HG02571 (cell line): ENCODE results near the gene MFAP4.

Experiments used
- ATAC-seq: cut with Tn5 transposase; IDR thresholded peaks from one replicate; pipeline ENCODE4 v1.9.1; 2021; ENCODE audit warnings: mild to moderate bottlenecking, moderate library complexity; ENCODE audit not compliant: unreplicated experiment

Gene MFAP4

DNA sequence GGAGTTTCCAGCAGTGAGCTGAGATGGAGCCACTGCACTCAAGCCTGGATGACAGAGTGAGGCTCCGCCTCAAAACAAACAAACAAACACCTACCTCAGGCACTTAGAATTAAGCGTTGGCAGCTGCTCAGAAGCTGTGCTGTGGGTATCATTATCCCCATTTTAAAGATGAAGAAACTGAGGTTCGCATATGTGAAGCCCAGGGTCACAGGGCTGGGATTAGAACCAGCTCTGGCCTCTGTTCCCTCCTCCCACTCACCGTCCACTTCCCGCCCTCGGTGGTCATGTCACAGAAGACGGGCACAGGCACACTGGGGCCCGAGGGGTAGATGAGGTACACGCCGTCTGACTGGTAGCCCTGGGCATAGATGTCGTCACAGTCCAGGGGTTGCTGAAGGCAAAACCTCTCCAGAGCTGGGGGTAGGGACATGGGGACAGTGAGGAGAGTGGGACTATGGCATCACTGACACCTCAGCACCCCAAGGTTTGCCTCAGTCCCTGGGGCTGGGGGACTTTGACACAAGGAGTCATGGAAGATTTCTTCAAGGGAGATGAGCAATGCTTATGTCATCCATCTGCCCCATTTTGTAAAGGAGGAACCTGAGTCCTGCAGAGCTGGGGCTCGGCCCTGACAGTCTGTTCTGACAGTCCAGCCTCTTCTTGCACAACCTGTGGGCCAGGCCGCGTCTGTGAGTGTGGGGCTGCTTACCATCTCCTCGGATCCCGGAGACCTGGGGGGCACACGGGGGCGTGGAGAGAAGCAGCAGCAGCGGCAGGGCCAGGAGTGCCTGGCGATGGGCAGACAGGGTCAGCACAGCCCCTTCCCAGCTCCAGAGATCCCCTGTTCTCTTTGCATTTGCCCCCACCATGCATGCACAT is 700 bp downstream of the MFAP4 start:
- no peak for ATAC-seq

GRCh38 chr17:19385521-19385983 is 1.4 kb downstream of the MFAP4 start:
- no peak for ATAC-seq

DNA sequence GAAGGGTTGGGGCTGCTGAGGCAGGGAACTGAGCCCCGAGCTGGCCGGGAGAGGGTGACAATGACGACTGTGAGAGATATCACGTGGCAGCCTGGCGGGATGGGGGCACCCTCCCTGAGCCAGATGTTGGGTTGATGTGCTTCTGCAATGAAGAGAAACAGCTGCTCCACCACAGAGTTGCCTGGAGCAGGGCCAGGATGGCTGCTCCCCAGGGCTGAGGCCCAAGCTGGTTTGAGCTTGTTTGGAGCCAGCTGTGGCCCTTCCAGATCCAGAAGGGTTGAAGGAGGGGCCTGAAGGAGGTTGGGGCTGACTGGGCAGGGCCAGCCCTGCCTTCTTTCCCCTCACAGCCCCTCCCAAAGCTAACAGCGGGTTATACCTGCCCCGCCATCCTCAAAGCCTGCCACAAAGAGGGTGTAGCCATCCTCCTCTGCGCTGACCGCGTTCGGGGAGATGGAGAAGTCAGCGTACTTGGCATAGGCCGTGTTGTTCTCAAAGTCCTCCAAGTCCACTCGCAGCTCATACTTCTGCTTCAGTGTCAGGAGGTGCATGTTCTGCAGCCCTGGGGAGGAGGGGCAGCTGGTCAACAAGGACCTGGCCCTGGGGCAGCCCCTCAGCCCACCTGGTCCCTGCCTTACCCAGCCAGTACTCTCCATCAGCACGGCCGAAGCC is 2.1 kb downstream of the MFAP4 start:
- no peak for ATAC-seq

DNA sequence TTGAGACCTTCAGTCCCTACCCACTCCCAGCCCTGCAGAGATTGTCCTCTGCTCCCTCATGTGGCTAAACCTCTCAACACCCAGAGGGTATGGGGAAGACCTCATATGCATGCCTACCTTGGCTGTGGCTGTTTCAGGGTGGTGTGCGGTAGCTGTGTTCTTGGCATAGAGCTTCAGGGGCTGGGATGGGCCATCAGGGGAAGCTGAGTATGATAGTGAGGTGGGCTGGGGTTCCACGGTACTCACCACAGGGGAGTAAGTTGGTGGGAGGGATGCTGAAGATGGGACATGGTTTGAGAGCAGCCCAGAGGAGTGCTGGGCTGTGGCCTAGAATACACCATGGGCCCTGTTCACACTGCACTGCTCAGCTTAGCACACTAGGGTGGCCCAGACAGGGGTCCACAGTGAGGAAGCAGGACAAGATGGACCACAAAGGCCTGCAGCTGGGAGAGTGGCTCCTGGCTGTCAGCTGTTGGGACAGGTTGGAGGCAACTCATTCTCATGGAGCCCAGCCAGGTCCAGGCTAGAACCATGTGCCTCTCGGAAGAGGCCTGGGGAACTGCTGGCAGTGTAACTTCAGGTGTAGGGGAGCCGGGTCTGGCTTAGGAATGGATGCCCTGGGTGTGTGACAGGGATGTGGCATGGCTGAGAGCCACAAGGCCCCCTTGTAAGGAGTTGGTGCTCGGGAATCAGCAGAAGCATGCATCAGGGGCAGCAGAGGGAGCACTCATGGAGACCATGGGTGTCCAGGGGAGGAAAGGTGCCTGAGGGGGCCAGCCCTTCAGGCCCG is 3.1 kb downstream of the MFAP4 start:
- no peak for ATAC-seq

DNA sequence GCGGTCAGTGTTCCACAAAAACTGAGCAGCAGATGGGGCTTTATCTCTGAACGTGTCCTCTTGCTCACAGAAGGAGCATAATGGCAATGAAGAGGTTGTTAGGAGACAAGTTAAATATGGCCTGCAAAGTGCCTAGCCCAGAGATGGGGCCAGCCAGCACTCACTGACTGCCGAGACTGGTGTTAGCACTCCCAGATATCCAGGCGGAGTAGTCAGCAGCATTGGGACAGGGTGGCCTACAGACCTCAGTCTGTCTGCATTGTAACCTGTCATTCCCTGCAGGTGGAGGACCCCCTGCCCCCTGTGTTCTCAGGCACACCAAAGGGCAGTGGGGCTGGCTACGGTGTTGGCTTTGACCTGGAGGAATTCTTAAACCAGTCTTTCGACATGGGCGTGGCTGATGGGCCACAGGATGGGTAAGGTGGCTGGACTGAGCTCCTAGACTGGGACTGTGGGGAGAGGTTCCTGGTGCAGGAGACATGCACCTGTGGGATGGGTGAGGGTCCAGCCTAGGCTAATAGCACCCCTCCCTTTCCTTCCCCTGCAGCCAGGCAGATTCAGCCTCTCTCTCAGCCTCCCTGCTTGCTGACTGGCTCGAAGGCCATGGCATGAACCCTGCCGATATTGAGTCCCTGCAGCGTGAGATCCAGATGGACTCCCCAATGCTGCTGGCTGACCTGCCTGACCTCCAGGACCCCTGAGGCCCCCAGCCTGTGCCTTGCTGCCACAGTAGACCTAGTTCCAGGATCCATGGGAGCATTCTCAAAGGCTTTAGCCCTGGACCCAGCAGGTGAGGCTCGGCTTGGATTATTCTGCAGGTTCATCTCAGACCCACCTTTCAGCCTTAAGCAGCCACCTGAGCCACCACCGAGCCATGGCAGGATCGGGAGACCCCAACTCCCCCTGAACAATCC is 4.2 kb downstream of the MFAP4 start:
- ATAC-seq: no peak

- no peak for ATAC-seq
Measured at GRCh38 chr17:19381741-19382444, 5.1 kb downstream of the MFAP4 start.

DNA sequence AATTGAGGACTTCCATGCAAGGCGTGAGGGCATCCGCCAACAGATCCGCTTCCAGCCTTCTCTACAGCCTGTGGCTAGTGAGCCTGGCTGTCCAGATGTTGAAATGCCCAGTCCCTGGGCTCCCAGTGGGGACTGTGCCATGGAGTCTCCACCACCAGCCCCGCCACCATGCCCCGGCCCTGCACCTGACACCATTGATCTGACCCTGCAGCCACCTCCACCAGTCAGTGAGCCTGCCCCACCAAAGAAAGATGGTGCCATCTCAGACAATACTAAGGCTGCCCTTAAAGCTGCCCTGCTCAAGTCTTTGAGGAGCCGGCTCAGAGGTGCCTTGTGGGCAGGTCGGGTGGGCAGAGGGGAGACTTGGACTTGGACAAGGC is 5.6 kb downstream of the MFAP4 start:
- no peak for ATAC-seq

DNA sequence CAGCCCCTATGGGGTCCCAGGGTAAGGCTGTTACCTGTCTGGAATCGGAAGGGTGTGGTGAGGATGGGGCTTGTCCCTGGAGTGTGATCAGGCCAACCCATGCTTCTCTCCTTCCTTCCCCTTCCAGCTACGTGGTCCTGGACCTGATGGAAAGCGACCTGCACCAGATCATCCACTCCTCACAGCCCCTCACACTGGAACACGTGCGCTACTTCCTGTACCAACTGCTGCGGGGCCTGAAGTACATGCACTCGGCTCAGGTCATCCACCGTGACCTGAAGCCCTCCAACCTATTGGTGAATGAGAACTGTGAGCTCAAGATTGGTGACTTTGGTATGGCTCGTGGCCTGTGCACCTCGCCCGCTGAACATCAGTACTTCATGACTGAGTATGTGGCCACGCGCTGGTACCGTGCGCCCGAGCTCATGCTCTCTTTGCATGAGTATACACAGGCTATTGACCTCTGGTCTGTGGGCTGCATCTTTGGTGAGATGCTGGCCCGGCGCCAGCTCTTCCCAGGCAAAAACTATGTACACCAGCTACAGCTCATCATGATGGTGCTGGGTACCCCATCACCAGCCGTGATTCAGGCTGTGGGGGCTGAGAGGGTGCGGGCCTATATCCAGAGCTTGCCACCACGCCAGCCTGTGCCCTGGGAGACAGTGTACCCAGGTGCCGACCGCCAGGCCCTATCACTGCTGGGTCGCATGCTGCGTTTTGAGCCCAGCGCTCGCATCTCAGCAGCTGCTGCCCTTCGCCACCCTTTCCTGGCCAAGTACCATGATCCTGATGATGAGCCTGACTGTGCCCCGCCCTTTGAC is 6.3 kb downstream of the MFAP4 start:
- no peak for ATAC-seq

- ATAC-seq: no peak
Measured at GRCh38 chr17:19379361-19380065, 7.5 kb downstream of the MFAP4 start.

DNA sequence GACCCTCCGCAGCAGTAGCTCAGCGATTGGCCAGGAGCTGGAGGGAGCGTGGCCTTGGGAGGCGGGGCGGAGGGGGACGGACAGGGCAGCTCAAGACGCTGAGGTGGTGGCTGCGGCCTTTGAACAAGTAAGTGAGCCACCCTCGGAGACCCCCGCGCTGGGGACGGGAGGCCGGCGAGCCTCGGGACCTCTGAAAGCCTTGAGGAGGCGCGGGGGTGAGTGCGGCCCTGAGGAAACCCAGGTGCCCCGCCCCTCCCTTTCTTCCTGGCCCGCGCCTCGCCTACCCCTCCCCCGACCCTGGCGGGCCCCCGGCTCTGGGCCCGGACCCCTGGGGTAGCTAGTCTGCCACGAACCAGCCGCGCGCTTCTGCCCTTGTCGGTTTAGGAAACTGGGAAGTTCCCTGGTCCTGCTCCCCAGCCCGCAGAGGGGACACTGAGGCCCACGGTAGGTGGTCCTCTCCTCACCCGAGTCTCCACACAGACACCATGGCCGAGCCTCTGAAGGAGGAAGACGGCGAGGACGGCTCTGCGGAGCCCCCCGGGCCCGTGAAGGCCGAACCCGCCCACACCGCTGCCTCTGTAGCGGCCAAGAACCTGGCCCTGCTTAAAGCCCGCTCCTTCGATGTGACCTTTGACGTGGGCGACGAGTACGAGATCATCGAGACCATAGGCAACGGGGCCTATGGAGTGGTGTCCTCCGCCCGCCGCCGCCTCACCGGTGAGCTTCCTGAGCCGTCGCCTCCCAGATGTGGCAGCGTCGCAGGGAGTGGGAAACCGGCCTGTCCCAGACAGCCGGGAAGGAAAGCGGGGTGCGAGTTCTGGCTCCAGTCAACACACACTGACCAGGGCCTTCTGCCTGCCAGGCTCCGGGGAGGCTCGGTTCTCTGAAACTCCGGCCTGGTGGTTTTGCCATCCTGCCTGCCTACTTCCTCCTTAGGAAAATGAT is 8.3 kb downstream of the MFAP4 start, which contains the start of gene MAPK7:
Gene MAPK7 (plus strand): TSS at position 83 of the 945 bp plus-strand sequence. CDS start 403 bp downstream, at position 486.
- peak; percentile 4 for ATAC-seq

- peak; percentile 91 for ATAC-seq
Measured at GRCh38 chr17:19377602-19378415, 9.2 kb downstream of the MFAP4 start.

GRCh38 chr17:19376811-19377210 is 10.2 kb downstream of the MFAP4 start:
- no peak for ATAC-seq

- ATAC-seq: no peak
Measured at GRCh38 chr17:19375732-19376131, 11.3 kb downstream of the MFAP4 start.

DNA sequence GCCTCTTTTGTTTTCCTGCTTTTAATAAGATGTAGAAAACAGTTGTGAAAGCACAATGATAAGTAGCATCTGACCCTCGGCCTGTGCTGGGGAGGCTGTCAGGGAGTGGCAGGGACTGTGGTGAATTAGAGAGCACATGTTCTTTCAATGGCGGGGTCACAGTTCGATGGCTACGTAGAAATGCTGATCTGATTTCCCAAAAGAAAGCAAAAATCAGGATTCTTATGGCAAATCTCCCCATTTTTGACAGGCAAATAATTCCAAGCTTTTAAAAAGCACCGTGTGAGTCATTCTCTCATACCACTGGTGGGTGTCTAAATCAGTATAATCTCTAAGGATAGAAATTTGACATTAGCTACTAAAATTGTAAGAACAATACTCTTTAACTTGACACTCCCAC is 12.9 kb downstream of the MFAP4 start:
- ATAC-seq: no peak

DNA sequence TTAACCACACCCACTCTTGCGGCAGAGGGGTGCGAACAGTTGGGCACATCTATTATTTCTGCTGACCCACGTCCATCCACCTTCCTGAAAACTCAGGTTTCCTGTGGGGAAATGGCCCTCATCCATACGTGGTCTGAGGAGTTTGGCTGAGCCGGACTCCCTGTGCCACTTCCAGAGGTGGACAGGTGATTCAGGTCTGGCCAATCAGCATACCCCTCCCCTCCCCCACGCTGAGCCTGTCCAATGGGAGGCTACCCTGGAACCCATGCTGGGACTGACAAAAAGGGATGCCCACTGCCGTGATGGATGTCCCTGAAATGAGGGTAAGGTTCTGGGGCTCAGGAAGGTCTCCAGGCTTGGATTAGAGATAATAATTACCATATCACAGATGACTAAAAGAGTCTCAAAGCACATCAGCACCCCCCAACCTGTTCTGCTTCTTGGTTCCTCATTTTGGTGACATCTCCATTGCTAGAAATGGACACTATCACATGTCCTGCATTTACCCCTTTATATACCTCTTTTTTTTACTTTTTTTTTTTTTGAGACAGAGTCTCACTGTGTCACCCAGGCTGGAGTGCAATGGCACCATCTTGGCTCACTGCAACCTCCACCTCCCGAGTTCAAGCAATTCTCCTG is 14.0 kb downstream of the MFAP4 start:
- ATAC-seq: no peak

DNA sequence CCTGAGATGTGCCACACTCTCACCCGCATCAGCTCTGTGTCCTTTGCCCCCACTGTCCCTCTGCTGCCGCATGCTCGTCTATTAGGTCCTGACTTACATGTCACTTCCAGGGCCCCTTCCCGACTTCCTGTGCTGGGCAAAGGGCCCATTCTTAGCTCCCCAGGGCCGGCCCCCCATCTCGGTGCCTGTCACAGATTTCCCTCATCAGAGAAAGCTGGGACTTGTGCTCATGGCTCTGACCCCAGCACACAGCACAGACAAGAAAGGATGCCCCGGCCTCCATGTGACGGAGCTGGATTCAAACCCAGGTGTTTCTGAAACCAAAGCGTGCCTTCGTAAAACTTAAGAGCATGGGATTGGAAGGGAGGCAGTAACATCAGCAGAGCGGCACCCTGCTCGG is 14.6 kb downstream of the MFAP4 start:
- ATAC-seq: no peak
